ENCODE measurements around the gene WIZ. TPM values are rescaled to one million over a fixed set of nuclear protein-coding genes. Genes with fewer than 3 reads are reported as not detected.

WIZ gene
- total RNA-seq, 1 experiment from 2014 or later, result 72.3 TPM

DNA sequence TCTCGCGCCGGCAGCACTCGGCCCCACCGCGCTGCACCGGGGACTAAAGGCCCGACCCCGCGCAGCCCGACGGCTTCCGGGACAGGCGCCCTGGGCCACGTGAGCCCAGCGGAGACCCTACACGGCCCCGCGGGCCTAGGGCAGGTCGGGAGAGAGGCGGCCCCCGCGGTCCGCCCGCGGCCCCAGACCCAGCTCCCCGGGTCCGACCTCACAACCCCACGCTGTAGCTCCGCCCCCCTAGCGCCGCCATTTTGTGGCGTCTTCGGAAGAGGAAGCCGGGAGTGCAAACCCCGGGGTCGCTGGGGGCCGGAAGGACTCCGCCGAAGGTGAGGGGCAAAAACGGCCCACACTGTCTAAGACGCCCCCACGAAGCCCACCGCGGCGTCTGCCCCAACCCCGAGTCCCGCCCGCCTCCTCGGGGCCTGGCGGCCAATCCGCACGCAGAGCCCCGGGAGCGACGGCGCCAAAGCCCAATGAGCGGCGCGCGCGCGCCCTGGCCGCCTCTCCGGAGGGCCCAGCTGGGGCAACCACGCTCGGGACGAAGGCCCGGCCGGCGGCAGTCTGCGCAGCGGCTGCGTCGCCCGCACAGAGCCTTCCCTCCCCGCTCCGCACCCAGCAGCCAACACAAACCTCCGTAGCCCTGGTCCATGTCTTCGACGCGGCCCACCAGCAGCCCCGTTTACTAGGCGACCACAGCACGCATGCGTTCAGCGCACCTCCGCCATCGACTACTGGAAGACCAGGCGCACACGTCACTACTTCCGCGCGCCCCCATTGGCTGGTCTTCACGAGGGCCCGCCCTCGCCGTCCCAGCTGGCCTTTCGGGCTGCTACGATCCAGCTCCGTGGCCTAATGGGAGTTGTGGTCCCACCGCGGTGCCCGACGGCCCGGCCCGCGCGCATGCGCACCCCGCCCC, 70.4 kb downstream of the WIZ start, which contains the start of gene AKAP8:
AKAP8 (minus strand) TSS at position 705 of the 916 bp plus-strand sequence; CDS start at position 649, 56 bp downstream.
- intact Hi-C loops (cut with micrococcal nuclease; ENCODE audit: unreplicated experiment), result loop anchor here (2.0 kb wide), 1 partner anchor 177 kb away; no protein-coding TSS in a partner anchor

DNA sequence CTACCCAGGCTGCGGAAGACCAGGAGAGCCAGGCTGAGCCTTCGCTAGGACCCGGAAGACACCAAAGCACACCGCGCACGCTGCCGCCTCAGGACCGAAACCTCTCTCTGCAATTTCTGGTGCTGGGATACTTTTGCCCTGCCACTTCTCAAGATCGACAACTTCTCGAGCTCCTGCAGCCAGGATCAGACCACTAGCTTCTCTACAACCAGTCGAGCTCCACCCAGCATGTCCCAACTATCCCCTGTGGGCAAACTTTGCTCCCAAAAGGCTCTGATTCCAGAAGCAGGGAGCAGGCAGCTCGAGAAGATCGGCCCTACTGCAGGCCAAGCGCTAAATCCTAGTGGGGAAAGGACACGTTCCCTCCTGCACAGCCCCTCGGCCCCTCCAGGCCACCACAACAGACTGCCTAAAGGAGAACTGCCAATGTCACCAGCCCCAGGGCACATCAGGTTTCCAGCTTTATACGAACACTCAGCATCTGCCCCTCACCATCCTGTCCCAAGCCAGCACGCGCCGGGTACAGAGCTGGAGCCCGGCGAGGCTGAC, 71.1 kb downstream of the WIZ start:
- intact Hi-C loops (cut with micrococcal nuclease; ENCODE audit: unreplicated experiment), result loop anchor here (2.0 kb wide), 1 partner anchor 178 kb away; no protein-coding TSS in a partner anchor
- CTCF ChIA-PET, result interaction anchor here (0.6 to 1.7 kb wide), 3 partner anchors 41 to 287 kb away, joined by 3 to 23 read pairs (median 6); partner anchors contain the start of gene AKAP8L
- POLR2A ChIA-PET (ENCODE audit: low non-redundant PET), result interaction anchor here (0.7 kb wide), 1 partner anchor 33 kb away, joined by 3 read pairs; no protein-coding TSS in a partner anchor
- Histone ChIP-seq H3K9me3 (ENCODE audit: low read depth, low read length, poor library complexity, severe bottlenecking) (no peaks in the 10 kb centered on the region), H3K4me3 (ENCODE audit: low read depth, low read length, poor library complexity, severe bottlenecking) (peak overlapping the region; percentile 80), H3K27me3 (replicated peaks; ENCODE audit: insufficient read depth, low read depth, low read length, poor library complexity) (no peaks in the 10 kb centered on the region), H3K36me3 (ENCODE audit: insufficient read depth, low read length, poor library complexity, severe bottlenecking) (peaks cover 17% of the 10 kb centered on the region), H3K4me1 (ENCODE audit: insufficient read depth, low read length, poor library complexity, severe bottlenecking) (peaks cover 11% of the 10 kb centered on the region), H3K27ac (ENCODE audit: low read depth, low read length, poor library complexity, severe bottlenecking) (peak overlapping the region; percentile 99)
- no TSS peak for BruUV-seq (replicated peaks)
- DNase-seq (ENCODE audit: low spot score), result peak; percentile 59
- TF ChIP-seq, protein P1, sequence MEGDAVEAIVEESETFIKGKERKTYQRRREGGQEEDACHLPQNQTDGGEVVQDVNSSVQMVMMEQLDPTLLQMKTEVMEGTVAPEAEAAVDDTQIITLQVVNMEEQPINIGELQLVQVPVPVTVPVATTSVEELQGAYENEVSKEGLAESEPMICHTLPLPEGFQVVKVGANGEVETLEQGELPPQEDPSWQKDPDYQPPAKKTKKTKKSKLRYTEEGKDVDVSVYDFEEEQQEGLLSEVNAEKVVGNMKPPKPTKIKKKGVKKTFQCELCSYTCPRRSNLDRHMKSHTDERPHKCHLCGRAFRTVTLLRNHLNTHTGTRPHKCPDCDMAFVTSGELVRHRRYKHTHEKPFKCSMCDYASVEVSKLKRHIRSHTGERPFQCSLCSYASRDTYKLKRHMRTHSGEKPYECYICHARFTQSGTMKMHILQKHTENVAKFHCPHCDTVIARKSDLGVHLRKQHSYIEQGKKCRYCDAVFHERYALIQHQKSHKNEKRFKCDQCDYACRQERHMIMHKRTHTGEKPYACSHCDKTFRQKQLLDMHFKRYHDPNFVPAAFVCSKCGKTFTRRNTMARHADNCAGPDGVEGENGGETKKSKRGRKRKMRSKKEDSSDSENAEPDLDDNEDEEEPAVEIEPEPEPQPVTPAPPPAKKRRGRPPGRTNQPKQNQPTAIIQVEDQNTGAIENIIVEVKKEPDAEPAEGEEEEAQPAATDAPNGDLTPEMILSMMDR (conservative IDR thresholded peaks at IDR 0.05; ENCODE audit: low read depth, low read length), result no peak
- TF ChIP-seq EZH2 (IDR thresholded peaks at IDR 0.05; ENCODE audit: borderline replicate concordance, low read depth, low read length, poor library complexity, severe bottlenecking), result no peak

More for the DNA sequence above, 70.4 kb downstream of the WIZ start, which contains the start of gene AKAP8:
- ChIA-PET CTCF (interaction anchor here (0.6 to 1.7 kb wide), 5 partner anchors 40 to 1523 kb away, joined by 3 to 23 read pairs (median 4); partner anchors contain the start of gene AKAP8L), POLR2A (ENCODE audit: low non-redundant PET) (interaction anchor here (0.7 to 0.9 kb wide), 2 partner anchors 34 to 99 kb away, joined by 3 read pairs; no protein-coding TSS in a partner anchor)
- peak within 1 kb of the TSS; percentile 99 for H3K27ac ChIP-seq (ENCODE audit: low read depth, low read length, poor library complexity, severe bottlenecking)
- DNase-seq (ENCODE audit: low spot score), result peak; percentile 99
- H3K4me3 ChIP-seq (ENCODE audit: low read depth, low read length, poor library complexity, severe bottlenecking), result peak within 1 kb of the TSS; percentile 80
- H3K36me3 ChIP-seq (ENCODE audit: insufficient read depth, low read length, poor library complexity, severe bottlenecking), result peaks cover 13% of the 10 kb centered on the region
- no peaks in the 10 kb centered on the region for H3K27me3 ChIP-seq (replicated peaks; ENCODE audit: insufficient read depth, low read depth, low read length, poor library complexity)
- H3K9me3 ChIP-seq (ENCODE audit: low read depth, low read length, poor library complexity, severe bottlenecking), result no peaks in the 10 kb centered on the region
- peaks cover 11% of the 10 kb centered on the region for H3K4me1 ChIP-seq (ENCODE audit: insufficient read depth, low read length, poor library complexity, severe bottlenecking)
- BruUV-seq (replicated peaks), result TSS peak; percentile 30
- no peak for TF ChIP-seq EZH2 (IDR thresholded peaks at IDR 0.05; ENCODE audit: borderline replicate concordance, low read depth, low read length, poor library complexity, severe bottlenecking)
- TF ChIP-seq, protein P1 (conservative IDR thresholded peaks at IDR 0.05; ENCODE audit: low read depth, low read length), result no peak

DNA sequence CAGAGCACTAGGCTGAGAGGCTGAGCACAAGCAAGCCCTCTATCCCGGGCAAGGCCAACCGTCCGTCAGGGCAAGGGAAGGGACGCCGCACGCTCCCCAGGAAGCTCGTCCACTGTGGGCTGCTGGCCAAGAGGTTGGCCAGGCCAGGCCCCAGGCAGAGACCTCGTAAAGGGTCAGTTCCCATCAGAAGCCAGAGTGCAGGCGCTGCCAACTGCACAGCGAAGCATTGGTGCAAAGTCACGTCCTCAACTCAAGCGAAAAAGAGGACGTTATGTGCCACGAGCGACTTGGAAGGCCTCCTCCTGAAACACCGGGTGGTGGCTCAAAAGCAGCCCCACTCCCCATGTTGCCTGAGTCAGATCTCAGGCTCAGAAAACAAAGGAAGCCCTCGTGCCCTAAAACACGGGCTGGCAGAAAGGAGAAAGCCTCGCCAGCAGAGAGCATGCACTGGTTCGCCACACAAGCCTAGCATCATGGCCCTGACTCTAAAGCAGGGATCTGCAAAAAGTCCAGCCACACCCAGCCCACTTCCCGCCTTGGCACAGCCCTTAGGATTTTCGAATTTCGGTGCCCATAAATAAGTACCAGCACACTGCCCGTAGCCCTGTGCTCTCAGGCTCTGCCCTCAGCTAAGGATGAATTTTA, 74.8 kb downstream of the WIZ start:
- Histone ChIP-seq H3K4me1 (ENCODE audit: insufficient read depth, low read length, poor library complexity, severe bottlenecking) (no peaks in the 10 kb centered on the region), H3K4me3 (ENCODE audit: low read depth, low read length, poor library complexity, severe bottlenecking) (no peak overlapping the region), H3K27ac (ENCODE audit: low read depth, low read length, poor library complexity, severe bottlenecking) (no peak overlapping the region), H3K27me3 (replicated peaks; ENCODE audit: insufficient read depth, low read depth, low read length, poor library complexity) (no peaks in the 10 kb centered on the region), H3K36me3 (ENCODE audit: insufficient read depth, low read length, poor library complexity, severe bottlenecking) (peaks cover 39% of the 10 kb centered on the region), H3K9me3 (ENCODE audit: low read depth, low read length, poor library complexity, severe bottlenecking) (no peaks in the 10 kb centered on the region)
- no TSS peak for BruUV-seq (replicated peaks)
- no peak for DNase-seq (ENCODE audit: low spot score)
- ChIA-PET POLR2A (ENCODE audit: low non-redundant PET) (no interaction called here), CTCF (no interaction called here)
- intact Hi-C loops (cut with micrococcal nuclease; ENCODE audit: unreplicated experiment), result no loop called here
- TF ChIP-seq, protein P1 (conservative IDR thresholded peaks at IDR 0.05; ENCODE audit: low read depth, low read length), result no peak
- no peak for TF ChIP-seq EZH2 (IDR thresholded peaks at IDR 0.05; ENCODE audit: borderline replicate concordance, low read depth, low read length, poor library complexity, severe bottlenecking)
